Measurements from ENCODE around the gene RPL38.

Gene RPL38

DNA sequence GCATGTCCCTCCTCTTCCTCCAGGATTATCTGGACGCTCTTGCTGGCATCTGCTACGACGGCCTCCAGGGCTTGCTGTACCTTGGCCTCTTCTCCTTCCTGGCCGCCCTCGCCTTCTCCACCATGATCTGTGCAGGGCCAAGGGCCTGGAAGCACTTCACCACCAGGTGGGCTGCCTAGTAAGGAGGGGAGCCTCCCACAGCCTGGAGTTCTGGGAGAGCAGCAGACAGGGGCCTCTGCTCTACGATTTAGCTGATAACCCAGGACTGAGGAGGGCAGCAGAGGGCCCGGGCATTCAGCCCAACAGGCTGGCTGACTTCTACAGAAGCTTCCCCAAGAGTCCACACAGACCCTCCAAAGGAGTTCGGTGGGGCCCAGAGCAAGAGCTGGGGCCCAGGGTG, 48.7 kb downstream of the RPL38 start:
- DNase-seq = no peak

GRCh38 chr17:74253036-74253435, 49.6 kb downstream of the RPL38 start:
- no peak for DNase-seq

DNA sequence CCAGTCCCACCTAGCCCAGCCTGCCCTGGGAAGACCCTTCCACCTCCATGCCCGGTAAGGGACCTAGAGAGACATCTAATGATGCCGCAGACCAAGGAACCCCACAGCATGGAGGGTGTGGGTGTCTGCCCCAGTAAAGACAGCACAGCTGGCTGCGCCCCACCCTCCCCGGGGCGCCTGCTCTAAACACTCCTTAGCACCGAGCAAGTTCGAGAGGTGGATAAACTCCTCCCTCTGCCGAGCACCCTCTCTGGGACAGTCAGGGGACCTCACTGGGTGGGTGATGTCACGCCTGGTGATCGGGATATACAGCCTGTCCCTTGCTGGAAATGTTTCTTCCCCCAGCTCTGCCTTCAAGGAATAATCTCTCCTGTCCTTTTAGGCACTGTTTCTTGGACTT, 53.8 kb downstream of the RPL38 start:
- DNase-seq = no peak

DNA sequence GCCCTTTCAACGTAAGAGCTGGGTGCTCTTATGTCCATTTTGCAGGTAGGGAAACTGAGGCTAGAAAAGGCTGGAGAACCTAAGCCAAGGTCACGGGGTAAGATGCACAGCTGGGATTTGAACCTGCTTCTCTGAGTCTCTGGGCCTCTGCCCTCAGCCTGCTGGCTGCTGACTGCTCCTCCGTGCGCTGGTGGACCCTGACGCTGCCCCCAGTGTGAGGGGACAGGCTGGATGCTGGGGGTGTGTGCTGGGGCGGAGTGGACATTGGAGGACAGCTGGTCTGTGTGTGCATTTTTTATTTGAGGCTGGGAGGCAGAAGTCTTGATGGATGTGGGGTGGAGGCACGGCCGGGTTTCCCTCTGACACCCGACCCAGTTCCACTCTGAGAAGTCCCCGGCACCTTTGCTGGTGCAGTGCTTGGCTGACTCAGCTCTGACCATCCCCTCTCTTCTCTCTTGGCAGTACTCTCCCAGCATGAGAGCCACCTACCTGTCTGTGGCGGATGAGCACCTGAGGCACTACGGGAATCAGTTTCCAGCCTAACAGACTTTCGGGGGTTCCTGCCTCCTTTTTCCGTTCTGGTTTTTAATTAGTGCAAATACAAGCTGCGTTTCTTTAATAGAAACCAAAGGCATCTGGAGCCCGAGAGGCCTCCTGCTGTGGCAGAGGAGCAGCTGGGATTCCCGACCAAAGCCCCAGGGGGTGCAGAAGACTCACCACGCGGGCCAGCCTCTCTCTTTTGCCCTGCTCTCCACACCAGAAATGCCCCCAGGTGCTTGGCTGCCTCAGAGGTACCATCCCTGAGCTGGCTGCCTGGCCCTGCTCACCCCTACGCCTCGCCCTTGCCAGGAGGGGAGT, 56.4 kb downstream of the RPL38 start:
- no peak for DNase-seq
